Measurements from ENCODE around the gene USP37. TPM values are rescaled to one million over a fixed set of nuclear protein-coding genes. Genes with fewer than 3 reads are reported as not detected.

USP37 gene
- total and polyA plus RNA-seq, 2 of the 13 experiments (the other 11 are each of a cell fraction or from before 2014, with no cell fraction given): 6.5 to 30.6 TPM

DNA sequence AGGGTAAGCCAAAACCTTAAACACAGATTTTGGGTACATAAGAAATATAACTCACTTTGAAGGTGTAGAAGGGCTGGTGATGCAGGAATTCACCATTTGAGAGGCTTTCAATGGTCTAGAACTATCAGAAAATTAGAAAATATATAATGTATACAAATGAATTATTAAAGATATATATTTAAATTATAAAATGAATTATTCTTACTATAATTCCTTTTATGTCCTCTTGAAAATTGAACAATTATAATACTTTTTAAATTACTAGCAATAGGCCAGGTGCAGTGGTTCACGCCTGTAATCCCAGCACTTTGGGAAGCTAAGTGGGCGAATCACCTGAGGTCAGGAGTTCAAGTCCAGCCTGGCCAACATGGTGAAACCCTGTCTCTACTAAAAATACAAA lies 88.6 kb downstream of the USP37 start:
- 99% methylated on average over 2 of the region's 2 CpGs for WGBS (ENCODE audit: low lambda C conversion rate)
- H3K4me1 ChIP-seq (ENCODE audit: insufficient read depth, low read length): no peaks in the 10 kb centered on the region
- TF ChIP-seq MXI1 (IDR thresholded peaks at IDR 0.05; ENCODE audit: borderline replicate concordance, low read depth, low read length) (no peak), ZNF710 (CRISPR knock-in tag; IDR thresholded peaks at IDR 0.05; ENCODE audit: borderline replicate concordance) (no peak), CSRNP2 (CRISPR knock-in tag; conservative IDR thresholded peaks at IDR 0.05; ENCODE audit: low read depth) (no peak), NAIF1 (CRISPR knock-in tag; IDR thresholded peaks at IDR 0.05; ENCODE audit: borderline replicate concordance) (no peak)
- TF ChIP-seq, protein P1, sequence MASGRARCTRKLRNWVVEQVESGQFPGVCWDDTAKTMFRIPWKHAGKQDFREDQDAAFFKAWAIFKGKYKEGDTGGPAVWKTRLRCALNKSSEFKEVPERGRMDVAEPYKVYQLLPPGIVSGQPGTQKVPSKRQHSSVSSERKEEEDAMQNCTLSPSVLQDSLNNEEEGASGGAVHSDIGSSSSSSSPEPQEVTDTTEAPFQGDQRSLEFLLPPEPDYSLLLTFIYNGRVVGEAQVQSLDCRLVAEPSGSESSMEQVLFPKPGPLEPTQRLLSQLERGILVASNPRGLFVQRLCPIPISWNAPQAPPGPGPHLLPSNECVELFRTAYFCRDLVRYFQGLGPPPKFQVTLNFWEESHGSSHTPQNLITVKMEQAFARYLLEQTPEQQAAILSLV (CRISPR knock-in tag; IDR thresholded peaks at IDR 0.05; ENCODE audit: borderline replicate concordance): no peak
- in situ Hi-C loops (cut with HindIII; ENCODE audit: extremely low pct_ligation_motif_present, low pct_unique_long_range_greater_than_20kb): no loop called here
- BruUV-seq (replicated peaks): no TSS peak
- DNase-seq (ENCODE audit: low spot score): no peak
- no peak overlapping the region for H3K4me2 ChIP-seq (ENCODE audit: low read depth, low read length)
- no peak for ATAC-seq
- no peak overlapping the region for H3K9ac ChIP-seq (ENCODE audit: insufficient read depth, low read depth, low read length)
- no peak overlapping the region for H3K27ac ChIP-seq (ENCODE audit: extremely low read length, insufficient read depth, low read length)
- H3K9me3 ChIP-seq (ENCODE audit: low read length): no peaks in the 10 kb centered on the region
- H3K36me3 ChIP-seq (replicated peaks in 1 of 2; ENCODE audit: control insufficient read depth in 1 of 2, insufficient read depth in 2 of 2, low read length in 2 of 2): peaks cover 25 to 62% of the 10 kb centered on the region in 2 experiments
- no peak overlapping the region for H3K4me3 ChIP-seq (replicated peaks in 1 of 3; ENCODE audit: insufficient read depth in 1 of 3, low read depth in 2 of 3, low read length in 3 of 3)
- intact Hi-C loops (cut with micrococcal nuclease; ENCODE audit: unreplicated experiment): no loop called here
- ChIA-PET POLR2A (no interaction called here), CTCF (ENCODE audit: low intra/inter-chr PET ratio, low total read pairs) (no interaction called here)
- H4K20me1 ChIP-seq (ENCODE audit: insufficient read depth, low read length): no peaks in the 10 kb centered on the region
- H3K27me3 ChIP-seq (ENCODE audit: control insufficient read depth in 1 of 2, insufficient read depth in 2 of 2, low read length in 2 of 2): no peaks in the 10 kb centered on the region
- no peaks in the 10 kb centered on the region for H3K79me2 ChIP-seq (ENCODE audit: insufficient read depth, low read length)
- H2AFZ ChIP-seq (ENCODE audit: low read length): no peak overlapping the region
- no peak for FAIRE-seq

Data from HepG2 (cell line).